GM18505 (cell line): ENCODE measurements around the gene TMEM72.

ENCODE experiments used
- ATAC-seq: cut with Tn5 transposase; IDR thresholded peaks from one replicate; pipeline ENCODE4 v1.9.1; 2021; ENCODE audit not compliant: unreplicated experiment
- POLR2A ChIP-seq: IDR thresholded peaks from 4 replicates; pipeline ENCODE4 v1.6.1; 2011; ENCODE audit warnings: borderline replicate concordance; ENCODE audit not compliant: insufficient read depth, insufficient read length; ENCODE audit errors: extremely low read depth

TMEM72 gene

DNA sequence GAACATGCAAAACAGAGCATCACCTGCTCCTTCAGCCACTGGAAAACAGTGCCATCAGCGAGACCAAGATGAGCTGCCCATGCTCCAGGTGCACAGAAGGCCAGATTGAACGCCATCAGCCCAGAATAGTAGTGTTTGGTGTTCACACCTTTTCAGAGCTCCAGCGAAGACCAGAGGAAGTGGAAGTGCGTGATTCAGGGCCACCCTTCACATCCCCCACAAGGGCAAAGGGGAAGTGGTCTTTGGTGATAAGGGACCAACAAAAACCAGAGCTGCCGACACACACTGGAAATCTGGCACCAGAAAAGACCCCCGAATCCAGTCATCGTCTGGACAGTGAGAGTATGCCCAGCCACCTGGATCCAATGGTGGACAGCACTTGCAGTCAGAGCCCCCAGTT, 29.5 kb upstream of the TMEM72 start:
- ATAC-seq, result no peak
- no peak for TF ChIP-seq POLR2A

DNA sequence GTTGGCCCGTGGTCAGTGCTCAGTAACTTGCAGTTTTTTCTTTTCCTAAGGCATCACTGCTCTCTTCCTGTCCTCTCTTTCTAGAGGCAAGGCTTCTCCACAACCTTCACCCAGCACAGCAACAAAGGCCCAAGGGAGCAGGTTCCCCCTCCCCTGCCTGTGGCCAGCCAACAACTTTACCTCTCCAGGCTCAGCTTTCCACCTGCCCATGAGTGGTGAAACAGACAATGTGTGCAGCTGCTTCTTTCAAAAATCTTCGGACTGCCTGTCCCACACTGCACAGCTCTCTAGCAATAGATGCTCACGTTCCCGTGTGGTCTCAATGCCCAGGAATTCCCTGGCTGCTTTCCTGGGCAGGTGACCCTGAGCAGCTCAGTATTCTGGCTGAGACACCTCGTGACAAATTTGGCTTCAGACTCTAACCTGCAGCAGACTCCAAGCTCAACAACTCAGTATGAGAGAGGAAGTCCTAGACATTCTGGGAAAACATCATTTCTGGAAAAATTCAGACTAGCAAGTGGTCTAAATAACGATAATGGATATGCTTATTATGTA, 28.9 kb upstream of the TMEM72 start:
- TF ChIP-seq POLR2A, result no peak
- no peak for ATAC-seq

- ATAC-seq, result no peak
- TF ChIP-seq POLR2A, result no peak
Measured at GRCh38 chr10:44883593-44884331, 27.4 kb upstream of the TMEM72 start.

GRCh38 chr10:44885710-44886109, 25.4 kb upstream of the TMEM72 start:
- no peak for TF ChIP-seq POLR2A
- no peak for ATAC-seq

DNA sequence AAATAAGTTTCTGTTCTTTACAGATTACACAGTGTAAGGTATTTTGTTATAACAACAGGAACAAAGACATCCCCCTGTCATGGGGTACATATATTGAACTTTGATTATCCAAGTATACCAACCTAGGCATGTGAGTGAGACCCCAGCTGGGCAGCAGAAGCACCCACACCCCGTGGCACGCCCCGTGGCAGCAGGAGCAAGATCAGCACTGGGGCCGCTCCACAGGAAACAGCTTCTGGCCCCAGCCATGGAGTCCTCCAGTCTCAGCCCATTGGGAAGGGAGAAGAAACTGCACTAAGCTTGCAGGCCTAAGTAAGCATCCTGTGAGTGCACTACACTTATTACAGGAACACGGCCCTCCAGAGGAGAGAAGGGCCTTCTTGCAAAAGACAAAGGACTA, 24.2 kb upstream of the TMEM72 start:
- no peak for TF ChIP-seq POLR2A
- ATAC-seq, result no peak

DNA sequence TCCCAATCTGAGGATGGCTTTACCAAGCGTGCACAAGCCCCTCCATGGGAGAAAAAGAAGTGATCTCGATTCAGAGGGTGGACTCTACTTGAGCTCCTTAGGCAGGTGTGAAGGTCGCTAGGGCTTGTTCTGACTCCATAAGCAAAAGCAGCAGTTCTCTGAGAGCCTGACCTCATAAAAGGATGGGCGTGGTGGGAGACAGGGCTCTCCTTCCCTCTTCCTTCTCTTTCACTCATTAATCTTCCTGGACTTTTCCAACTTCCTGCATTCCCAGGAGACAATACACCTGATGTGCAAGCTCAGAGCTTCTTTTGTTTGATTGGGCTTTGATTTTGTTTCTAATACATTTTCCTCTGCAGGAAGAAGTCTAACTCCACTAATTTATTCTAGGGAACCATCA, 22.3 kb upstream of the TMEM72 start:
- ATAC-seq, result no peak
- TF ChIP-seq POLR2A, result no peak

GRCh38 chr10:44889834-44890233, 21.3 kb upstream of the TMEM72 start:
- TF ChIP-seq POLR2A, result no peak

GRCh38 chr10:44890696-44891563, 20.2 kb upstream of the TMEM72 start:
- no peak for ATAC-seq
- TF ChIP-seq POLR2A, result no peak

More at GRCh38 chr10:44889834-44890233, 21.3 kb upstream of the TMEM72 start:
- ATAC-seq, result no peak

DNA sequence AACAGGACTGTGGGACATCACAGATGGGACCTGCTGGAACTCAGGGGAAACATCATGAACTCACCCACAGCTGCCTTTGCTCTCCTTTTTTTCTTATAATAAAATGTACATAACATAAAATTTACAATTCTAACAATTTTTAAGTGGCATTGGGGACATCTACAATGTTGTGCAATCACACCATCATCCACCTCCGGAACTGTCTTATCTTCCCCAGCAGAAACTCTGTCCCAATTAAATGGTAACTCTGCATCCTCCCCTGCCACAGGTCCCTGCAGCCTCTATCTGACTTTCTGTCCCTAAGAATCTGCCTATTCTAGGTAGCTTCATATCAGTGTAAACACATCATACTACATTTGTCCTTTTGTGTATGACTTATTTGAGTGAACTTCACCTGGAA, 19.4 kb upstream of the TMEM72 start:
- no peak for ATAC-seq
- TF ChIP-seq POLR2A, result no peak

GRCh38 chr10:44893604-44894468, 17.3 kb upstream of the TMEM72 start:
- no peak for ATAC-seq
- TF ChIP-seq POLR2A, result no peak

- TF ChIP-seq POLR2A, result no peak
- ATAC-seq, result no peak
Measured at GRCh38 chr10:44894691-44895090, 16.4 kb upstream of the TMEM72 start.

GRCh38 chr10:44895280-44895679, 15.9 kb upstream of the TMEM72 start:
- no peak for TF ChIP-seq POLR2A

DNA sequence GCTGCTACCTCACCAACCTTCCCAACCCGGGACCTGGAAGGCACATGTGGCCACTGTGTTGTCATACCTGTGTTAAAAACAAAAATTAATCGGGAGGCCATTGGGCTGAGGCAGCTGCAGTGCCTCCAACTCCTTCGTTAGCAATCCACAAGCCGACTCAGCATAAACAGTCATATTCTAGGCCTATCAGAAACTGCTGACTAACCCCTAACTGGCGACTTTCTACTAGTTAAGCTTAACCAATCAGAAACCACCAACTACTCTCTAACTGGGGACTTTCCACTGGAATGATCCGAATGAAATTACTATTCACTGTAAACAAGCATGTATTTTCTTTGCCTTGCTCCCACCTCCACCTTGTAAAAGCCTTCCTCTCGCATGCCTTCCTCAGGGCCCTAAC, 14.1 kb upstream of the TMEM72 start:
- no peak for TF ChIP-seq POLR2A

More at GRCh38 chr10:44895280-44895679, 15.9 kb upstream of the TMEM72 start:
- no peak for ATAC-seq

More for the DNA sequence above, 14.1 kb upstream of the TMEM72 start:
- no peak for ATAC-seq
